Effector memory CD4-positive, alpha-beta T cell (primary cell): ENCODE results near the gene ZNF23.
A peak's percentile ranks its signal among the peaks of the same experiment; 100 is the strongest.

ENCODE experiments used
- DNase-seq, 3 donors: peaks; one replicate each; pipeline ENCODE4 v3.0.0-alpha.2; 2020
- H3K27ac ChIP-seq: 2 replicates; pipeline ENCODE4 v1.7.0; 2013; ENCODE audit warnings: mild to moderate bottlenecking, low read length, moderate library complexity; ENCODE audit not compliant: insufficient read depth, poor library complexity, severe bottlenecking
- H3K27me3 ChIP-seq: replicated peaks from 2 replicates; pipeline ENCODE4 v1.7.0; 2013; ENCODE audit warnings: mild to moderate bottlenecking, low read length; ENCODE audit not compliant: insufficient read depth, control insufficient read depth, poor library complexity, severe bottlenecking
- H3K36me3 ChIP-seq: 2 replicates; pipeline ENCODE4 v1.7.0; 2013; ENCODE audit warnings: mild to moderate bottlenecking, low read length, moderate library complexity; ENCODE audit not compliant: control insufficient read depth, insufficient read depth
- H3K4me1 ChIP-seq: 2 replicates; pipeline ENCODE4 v1.7.0; 2013; ENCODE audit warnings: low read length, mild to moderate bottlenecking; ENCODE audit not compliant: control insufficient read depth, insufficient read depth, poor library complexity, severe bottlenecking
- H3K4me3 ChIP-seq: 2 replicates; pipeline ENCODE4 v1.7.0; 2013; ENCODE audit warnings: low read length, low read depth, mild to moderate bottlenecking; ENCODE audit not compliant: insufficient read depth, poor library complexity, severe bottlenecking
- H3K9me3 ChIP-seq: 2 replicates; pipeline ENCODE4 v1.7.0; 2013; ENCODE audit warnings: mild to moderate bottlenecking, low read length, moderate library complexity; ENCODE audit not compliant: control insufficient read depth

ZNF23 gene

GRCh38 chr16:71491054-71491453 is 29.0 kb upstream of the ZNF23 start:
- H3K27me3 ChIP-seq = no peaks in the 10 kb centered on the region
- DNase-seq = no peak
- H3K27ac ChIP-seq = no peak overlapping the region
- no peak overlapping the region for H3K4me3 ChIP-seq
- no peaks in the 10 kb centered on the region for H3K9me3 ChIP-seq
- H3K36me3 ChIP-seq = no peaks in the 10 kb centered on the region
- H3K4me1 ChIP-seq = no peaks in the 10 kb centered on the region

DNA sequence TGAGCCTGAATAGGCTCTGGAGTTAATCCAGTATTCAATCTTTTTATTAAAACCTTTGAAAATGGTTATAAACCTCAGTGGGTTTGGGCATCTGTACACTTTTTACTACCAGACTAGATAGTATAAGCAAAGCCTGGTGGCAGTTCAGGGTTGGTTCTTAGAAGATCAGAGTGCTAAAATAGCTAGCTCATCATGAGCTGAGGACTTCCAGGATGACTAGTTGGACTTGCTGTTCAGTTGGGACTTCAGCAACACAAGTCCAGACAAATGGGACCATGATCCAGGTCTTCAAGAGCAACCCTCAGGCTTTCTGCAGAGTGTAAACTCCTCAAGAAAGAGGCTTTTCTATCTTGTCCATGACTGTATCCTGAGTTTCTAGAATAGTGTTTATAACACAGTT is 28.3 kb upstream of the ZNF23 start:
- no peaks in the 10 kb centered on the region for H3K36me3 ChIP-seq
- H3K27ac ChIP-seq = no peak overlapping the region
- no peak for DNase-seq
- H3K4me3 ChIP-seq = no peak overlapping the region
- no peaks in the 10 kb centered on the region for H3K27me3 ChIP-seq
- H3K9me3 ChIP-seq = no peaks in the 10 kb centered on the region
- no peaks in the 10 kb centered on the region for H3K4me1 ChIP-seq

DNA sequence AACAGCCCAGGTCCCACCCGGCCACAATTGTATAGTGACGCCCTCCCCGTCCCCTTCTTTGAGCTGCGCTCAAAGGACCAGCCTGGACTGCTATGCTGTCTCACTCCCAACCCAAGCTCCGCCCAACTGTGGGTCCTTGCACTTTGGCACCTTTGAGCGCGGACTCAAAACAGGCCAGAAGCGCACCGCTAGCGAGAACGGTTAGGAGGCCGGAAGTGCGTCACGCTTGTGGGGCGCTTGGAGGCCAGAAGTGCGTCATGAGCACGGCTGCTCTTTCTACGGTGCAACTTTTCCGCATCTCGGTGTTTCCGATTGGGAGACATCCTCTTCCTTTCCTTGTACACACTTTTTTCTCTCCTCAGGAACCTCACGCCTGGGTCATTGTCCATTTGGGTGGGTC is 27.1 kb upstream of the ZNF23 start, which contains the start of gene ZNF19:
Gene ZNF19, minus strand, starts transcription at position 203 of the 400 bp plus-strand sequence. CDS start 7,210 bp downstream, outside the sequence.
- Histone ChIP-seq H3K36me3 (no peaks in the 10 kb centered on the region), H3K9me3 (no peaks in the 10 kb centered on the region), H3K4me1 (no peaks in the 10 kb centered on the region), H3K4me3 (no peak within 1 kb of the TSS), H3K27me3 (no peaks in the 10 kb centered on the region), H3K27ac (no peak within 1 kb of the TSS)
- DNase-seq = no peak

DNA sequence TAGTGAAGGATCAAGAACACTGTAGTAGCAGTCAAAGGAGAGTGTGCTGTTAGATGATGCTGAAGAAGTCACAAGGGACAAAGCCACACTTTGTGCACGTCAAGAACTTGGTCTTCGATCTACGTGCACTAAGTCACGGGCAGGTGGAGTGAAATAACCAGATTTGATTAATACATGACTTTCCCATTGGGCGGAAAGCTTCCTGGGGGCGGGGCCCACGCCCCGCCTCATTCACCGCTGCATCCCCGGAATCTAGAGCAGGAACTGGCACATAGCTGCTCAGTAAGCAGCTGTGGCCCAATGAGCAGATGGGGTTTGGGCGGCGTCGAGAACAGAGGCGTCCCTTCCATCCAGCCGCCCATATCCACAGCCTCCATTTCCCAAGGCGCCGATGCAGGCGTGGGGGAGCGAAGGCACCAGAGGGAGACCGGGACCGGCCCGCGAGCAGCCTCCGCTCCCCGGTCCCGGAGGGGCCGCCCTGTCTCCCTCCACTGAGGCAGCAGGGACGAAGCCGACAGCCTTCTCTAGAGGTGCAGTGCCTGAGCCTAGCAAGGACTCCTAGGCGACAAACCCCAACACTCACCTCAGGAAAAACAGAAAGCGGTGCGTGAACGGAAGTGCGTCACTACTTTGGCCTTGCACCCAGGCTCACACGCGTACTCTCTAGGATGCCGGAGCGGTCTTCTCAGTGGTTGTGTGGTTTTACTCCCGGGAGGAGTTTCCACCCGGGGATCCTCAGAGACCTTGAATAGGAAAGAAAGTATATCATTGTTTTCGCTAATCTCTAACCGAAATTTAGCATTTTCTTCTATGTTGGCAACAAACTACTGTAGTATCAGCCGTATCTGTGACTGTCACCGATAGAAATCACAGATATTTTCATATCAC is 22.2 kb upstream of the ZNF23 start:
- peak; percentile 61 to 77 (median 72) for DNase-seq
- no peaks in the 10 kb centered on the region for H3K9me3 ChIP-seq
- H3K4me3 ChIP-seq = peak overlapping the region; percentile 59
- H3K27me3 ChIP-seq = no peaks in the 10 kb centered on the region
- no peaks in the 10 kb centered on the region for H3K4me1 ChIP-seq
- no peaks in the 10 kb centered on the region for H3K36me3 ChIP-seq
- peak overlapping the region; percentile 89 for H3K27ac ChIP-seq

DNA sequence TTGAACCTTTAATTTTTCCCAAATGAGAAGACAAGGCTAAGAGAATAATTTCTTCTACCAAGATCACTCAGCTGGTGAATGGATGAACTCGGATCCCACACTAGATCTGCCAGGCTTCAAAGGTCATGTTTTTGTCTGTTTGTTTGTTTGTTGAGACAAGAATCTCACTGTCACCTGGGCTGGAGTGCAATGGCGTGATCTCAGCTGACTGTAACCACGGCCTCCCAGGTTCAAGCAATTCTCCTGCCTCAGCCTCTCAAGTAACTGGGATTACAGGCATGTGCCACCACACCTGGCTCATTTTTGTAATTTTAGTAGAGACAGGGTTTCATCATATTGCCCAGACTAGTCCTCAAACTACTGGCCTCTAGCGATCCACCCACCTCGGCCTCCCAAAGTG is 20.5 kb upstream of the ZNF23 start:
- no peak overlapping the region for H3K27ac ChIP-seq
- no peaks in the 10 kb centered on the region for H3K27me3 ChIP-seq
- no peaks in the 10 kb centered on the region for H3K36me3 ChIP-seq
- no peak overlapping the region for H3K4me3 ChIP-seq
- H3K9me3 ChIP-seq = no peaks in the 10 kb centered on the region
- no peaks in the 10 kb centered on the region for H3K4me1 ChIP-seq
- DNase-seq = no peak

- H3K36me3 ChIP-seq = peaks cover 3% of the 10 kb centered on the region
- DNase-seq = no peak
- no peaks in the 10 kb centered on the region for H3K9me3 ChIP-seq
- H3K4me3 ChIP-seq = no peak overlapping the region
- H3K27me3 ChIP-seq = no peaks in the 10 kb centered on the region
- H3K27ac ChIP-seq = no peak overlapping the region
- H3K4me1 ChIP-seq = no peaks in the 10 kb centered on the region
Observed at GRCh38 chr16:71480956-71481355, 18.9 kb upstream of the ZNF23 start.

GRCh38 chr16:71479420-71479819 is 17.4 kb upstream of the ZNF23 start:
- no peak for DNase-seq
- Histone ChIP-seq H3K4me3 (no peak overlapping the region), H3K9me3 (no peaks in the 10 kb centered on the region), H3K27me3 (no peaks in the 10 kb centered on the region), H3K27ac (no peak overlapping the region), H3K36me3 (peaks cover 10% of the 10 kb centered on the region), H3K4me1 (no peaks in the 10 kb centered on the region)

- no peak for DNase-seq
- no peaks in the 10 kb centered on the region for H3K27me3 ChIP-seq
- no peaks in the 10 kb centered on the region for H3K9me3 ChIP-seq
- H3K36me3 ChIP-seq = peaks cover 10% of the 10 kb centered on the region
- H3K4me3 ChIP-seq = no peak overlapping the region
- no peaks in the 10 kb centered on the region for H3K4me1 ChIP-seq
- no peak overlapping the region for H3K27ac ChIP-seq
Observed at GRCh38 chr16:71476457-71477124, 14.5 kb upstream of the ZNF23 start.

DNA sequence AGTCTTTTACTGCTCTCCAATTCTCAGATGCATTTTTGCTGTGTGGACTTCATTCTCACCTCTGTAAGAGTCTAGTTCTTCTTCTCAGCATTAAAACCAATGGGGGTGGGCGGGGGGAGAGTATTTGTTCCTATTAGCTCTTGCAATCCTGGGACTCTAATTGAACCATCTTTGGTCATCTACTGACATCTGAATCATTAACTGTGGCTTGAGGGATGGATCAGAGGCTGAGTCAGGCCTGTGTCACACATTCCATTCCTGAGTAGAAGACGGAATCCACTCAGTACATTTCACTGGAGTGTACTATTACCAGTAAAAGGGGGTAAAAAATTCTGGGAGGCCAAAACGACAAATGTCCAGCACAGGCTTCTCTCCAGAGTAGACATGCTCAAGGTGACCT is 12.8 kb upstream of the ZNF23 start:
- no peak overlapping the region for H3K27ac ChIP-seq
- H3K4me1 ChIP-seq = no peaks in the 10 kb centered on the region
- H3K4me3 ChIP-seq = no peak overlapping the region
- H3K27me3 ChIP-seq = no peaks in the 10 kb centered on the region
- peaks cover 10% of the 10 kb centered on the region for H3K36me3 ChIP-seq
- DNase-seq = no peak
- H3K9me3 ChIP-seq = no peaks in the 10 kb centered on the region

GRCh38 chr16:71473891-71474290 is 11.8 kb upstream of the ZNF23 start:
- Histone ChIP-seq H3K27ac (no peak overlapping the region), H3K4me1 (no peaks in the 10 kb centered on the region), H3K9me3 (no peaks in the 10 kb centered on the region), H3K4me3 (no peak overlapping the region), H3K36me3 (peaks cover 10% of the 10 kb centered on the region), H3K27me3 (no peaks in the 10 kb centered on the region)
- no peak for DNase-seq
